ENCODE measurements around the gene SAMD3.
"Not testable (repeated sequence)": the region's sequence is repeated elsewhere in the genome, so short reads cannot be mapped to it uniquely, and the experiment has no call there.

The SAMD3 gene, protein sequence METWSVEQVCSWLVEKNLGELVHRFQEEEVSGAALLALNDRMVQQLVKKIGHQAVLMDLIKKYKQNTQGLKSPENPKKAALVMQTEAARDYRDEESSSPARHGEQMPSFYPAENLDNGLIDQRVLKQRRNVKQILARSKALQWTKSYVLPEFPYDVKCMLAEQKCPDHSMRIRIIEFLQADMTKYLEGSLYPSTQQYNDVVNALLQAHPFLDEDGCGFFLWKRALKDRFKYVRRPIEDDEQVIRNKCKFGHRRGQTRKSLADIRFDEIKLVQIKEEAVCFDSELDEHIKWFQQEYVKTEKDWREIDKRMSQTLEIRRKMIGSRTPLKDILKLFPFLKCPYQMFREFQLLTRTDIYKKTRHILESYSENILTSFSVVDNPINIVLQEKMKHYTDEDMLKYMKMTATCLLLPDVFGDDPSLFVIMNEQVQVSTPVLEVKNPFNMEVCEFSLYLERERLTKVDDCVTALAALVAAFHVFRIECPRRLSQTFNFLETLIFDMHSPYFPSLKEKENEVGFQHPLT

DNA sequence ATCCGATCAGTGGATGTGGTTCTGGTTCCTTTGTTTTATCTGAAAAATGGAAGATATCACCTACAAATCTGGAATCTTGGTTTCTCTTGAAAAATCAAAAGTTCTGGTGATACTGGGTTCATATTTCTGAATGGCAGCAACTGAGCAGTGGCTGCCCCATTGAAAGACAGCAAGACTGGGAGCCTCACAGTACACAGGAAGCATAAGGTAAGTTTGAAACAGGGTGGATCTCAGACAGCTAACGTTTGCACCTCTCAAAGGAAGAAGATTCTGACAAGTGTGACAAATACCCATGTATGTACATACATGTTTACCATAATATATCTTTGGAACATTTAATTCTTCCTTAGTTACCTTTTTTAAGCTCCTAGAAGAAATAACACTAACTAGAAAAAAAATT lies at the start of gene SAMD3:
TSS of gene SAMD3 (minus strand) at position 177 of the 400 bp plus-strand sequence. CDS start 7,678 bp downstream, outside the sequence.
- FAIRE-seq = no peak

DNA sequence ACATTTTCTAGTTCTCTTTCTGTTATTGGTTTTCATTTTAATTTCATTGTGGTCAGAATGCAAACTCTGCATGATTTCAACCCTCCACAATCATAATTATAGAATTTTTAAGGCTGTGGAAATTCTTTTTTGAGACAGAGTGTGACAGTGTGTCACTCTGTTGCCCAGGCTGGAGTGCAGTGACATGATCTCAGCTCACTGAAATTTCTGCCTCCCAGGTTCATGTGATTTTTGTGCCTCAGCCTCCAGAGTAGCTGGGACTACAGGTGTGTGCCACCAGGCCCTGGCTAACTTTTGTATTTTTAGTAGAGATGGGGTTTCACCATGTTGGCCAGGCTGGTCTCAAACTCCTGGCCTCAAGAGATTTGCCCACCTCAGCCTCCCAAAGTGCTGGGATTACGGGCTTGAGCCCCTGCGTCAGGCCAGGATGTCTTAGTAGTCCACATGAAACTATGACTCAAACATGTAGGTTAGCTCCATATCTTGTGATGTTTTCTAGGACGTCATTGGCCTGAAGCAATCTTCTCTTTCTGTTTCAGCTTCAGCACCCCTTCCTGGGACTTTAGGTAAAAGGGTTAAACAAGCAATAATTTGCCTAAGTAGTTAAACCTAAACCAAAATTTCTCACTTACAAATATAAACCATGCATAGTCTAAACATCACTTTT lies 47.4 kb upstream of the SAMD3 start:
- FAIRE-seq = no peak

DNA sequence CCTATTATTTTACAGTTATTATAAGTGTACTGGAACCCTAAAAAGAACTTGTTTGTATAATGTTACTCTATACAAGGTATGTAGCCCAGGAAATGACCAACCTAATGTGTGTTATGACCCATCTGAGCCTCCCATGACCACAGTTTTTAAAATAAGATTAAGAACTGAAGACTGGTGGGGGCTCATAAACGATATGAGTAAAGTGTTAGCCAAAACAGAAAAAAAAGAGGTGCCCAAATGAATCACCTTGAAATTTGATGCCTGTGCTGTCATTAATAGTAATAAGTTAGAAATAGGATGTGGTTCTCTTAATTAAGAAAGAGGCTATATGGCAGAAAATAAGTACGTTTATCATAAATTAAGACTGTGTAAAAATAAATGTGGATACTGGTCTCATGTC lies 42.8 kb upstream of the SAMD3 start:
- FAIRE-seq = not testable (repeated sequence)

DNA sequence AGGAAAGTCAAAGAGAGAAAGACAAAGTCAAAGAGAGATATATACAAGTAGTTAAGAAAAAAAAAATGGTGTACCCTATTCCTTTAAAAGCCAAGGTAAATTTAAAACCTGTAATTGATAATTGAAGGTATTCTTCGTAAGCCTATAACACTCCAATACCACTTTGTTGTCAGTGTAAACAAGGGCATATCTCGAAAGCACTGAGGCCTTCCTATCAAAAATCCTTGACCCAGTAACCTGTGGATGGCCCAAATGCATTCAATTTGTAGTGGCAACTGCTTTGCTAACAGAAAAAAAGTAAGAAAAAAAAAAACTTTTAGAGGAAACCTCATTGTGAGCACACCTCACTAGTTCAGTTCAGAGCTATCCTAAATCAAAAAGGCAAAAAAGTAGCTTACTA lies 39.3 kb upstream of the SAMD3 start:
- FAIRE-seq = no peak

DNA sequence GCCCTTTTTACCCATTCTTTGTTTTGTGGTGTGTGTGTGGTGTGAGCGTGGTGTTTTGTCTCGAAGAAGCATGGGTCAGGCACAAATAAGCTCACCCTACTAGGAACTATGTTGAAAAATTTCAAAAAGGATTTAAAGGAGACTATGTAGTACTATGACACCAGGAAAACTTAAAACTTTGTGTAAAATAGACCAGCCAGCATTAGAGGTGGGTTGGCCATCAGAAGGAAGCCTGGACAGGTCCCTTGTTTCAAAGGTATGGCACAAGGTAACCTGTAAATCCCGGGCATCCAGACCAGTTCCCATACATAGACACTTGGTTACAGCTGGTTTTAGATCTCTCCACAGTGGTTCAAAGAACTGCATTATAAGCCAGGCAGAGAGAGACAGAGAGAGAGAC lies 38.8 kb upstream of the SAMD3 start:
- FAIRE-seq = not testable (repeated sequence)

DNA sequence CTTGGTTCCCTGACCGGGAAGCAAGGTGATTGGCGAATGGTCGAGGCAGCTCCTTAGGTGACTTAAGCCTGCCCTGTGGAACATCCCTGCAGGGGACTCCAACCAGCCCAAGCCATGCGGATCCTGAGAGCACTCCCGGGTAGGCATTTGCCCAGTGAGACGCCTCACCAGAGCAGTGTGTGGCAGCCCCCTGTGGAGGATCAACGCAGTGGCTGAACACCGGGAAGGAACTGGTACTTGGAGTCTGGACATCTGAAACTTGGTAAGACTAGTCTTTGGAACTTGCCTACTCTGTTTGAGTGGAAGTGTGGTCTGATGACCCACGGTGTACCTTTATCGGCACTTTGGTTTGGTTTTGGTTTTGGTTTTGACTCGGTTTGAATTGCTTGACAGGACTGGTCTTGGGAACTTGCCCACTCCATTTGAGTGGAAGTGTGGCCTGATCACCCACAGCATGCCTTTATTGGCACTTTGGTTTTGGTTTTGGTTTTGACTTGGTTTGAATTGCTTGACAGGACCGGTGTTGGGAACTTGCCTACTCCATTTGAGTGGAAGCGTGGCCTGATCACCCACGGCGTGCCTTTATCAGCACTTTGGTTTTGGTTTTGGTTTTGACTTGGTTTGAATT lies 38.0 kb upstream of the SAMD3 start:
- FAIRE-seq = not testable (repeated sequence)

DNA sequence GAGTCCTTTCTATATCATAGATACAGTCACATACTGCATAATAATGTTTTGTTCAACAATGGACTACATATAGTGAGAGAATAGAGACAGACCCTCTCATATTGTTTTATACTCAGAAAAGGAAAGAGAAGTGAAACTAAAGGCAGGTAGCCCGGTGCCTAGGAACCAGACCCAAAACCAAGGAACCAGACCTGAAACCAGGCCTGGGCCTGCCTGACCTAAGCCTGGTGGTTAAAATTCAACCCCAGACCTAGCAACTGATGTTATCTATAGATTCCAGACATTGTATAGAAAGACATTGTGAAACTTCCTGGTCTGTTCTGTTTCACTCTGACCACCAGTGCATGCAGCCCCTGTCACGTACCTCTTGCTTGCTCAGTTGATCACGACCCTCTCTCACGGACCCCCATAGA lies 37.3 kb upstream of the SAMD3 start:
- FAIRE-seq = not testable (repeated sequence)

DNA sequence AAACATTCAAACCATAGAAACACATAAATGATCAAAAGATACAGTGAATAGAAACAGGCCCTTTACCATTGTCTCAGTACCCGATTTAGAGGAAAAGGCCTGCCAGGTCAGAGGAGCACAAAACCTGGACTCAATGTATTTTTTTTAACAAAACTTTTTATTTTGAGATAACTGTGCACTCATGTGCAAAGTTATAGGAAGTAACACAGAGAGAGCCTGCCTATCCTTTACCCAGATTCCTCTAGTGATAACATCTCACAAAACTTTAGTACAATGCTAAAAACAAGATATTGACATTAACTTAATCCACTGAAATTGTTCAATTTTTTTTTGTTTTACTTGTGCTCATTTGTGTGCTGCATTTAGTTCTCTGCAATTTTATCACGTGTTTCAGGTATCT lies 36.8 kb upstream of the SAMD3 start:
- no peak for FAIRE-seq

DNA sequence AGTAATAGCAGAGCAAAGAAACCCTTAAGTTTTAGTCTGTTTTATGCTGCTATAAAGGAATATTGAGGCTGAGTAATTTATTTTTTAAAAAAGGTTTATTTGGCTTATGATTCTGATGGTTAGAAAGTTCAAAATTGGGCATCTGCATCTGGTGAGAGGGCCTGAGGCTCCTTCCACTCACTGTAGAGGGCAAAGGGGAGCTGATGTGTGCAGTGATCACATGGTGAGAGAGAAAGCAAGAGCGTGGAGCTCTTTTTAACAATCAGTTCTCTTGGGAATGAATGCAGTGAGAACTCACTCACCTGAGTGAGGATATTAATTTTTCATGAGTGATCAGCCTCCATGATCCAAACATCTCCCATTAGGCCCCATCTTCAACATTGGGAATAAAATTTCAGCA lies 36.4 kb upstream of the SAMD3 start:
- no peak for FAIRE-seq

DNA sequence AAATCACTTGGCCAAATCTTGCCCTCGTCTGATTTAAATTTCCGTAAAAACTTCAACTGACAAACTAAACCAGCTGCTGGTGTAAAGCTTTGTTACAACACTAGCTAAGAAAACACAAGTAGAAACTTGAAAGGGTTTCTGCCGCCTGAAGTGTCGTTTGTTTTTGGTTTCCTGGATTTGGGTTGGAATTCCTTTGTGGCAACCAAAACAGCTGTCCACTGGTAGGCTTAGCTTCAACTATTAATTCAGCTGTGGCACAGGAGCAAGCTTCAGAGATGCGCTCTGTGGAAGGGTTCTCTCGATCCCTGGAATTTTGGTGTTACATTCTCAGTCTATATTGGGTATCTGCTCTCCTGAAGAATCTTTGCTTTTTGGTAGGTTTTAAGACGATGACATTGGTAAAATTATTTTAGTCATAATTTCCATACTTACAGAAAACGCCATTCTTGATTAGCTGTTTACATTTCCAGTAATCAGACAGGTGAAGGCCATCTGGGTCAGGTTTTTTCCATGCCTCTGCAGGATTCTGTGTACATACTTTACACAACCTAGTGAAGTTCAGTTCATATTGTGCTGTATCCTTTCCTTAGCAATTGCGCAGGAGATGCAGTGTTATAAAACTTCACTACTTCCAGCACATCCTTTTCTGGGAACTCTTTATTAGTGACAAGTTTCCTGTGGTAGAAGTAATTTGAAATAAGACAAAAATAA lies 29.9 kb upstream of the SAMD3 start:
- FAIRE-seq = no peak

DNA sequence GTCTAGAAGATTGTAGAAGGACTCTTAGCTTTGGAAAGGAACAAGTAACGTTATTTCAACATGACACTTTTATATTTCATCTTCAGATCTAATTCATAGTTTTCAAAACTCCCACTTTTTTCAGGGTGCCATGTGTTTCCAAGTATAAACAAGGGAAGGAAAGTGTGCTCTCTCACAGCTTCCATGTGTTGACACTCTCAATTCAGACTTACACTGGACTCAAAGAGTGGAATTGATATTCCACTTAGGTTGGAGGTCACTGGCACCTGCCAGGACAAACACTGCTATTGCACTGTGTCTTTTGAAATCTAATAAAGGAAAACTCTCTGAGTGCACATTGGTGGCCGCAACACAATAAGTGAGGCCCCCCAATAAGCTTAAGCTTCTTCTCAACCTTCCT lies 22.5 kb upstream of the SAMD3 start:
- no peak for FAIRE-seq

DNA sequence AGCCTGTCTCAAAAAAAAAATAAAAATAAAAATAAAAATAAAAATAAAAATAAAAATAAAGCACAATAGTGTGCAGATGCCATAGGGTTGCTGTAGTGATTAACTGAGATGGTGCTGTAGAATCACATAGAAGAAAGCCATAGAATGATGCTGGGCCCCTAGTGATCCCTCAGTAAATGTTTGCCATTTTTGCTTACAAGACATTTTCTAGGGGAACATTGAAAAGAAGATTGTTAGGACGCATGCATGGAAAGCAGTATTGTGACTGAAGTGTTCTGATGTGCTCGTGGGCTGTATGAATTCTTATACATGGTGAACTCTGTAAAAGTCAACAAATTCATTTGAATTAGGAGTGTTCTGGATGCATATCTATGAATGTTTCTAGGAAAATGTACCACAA lies 22.0 kb upstream of the SAMD3 start:
- FAIRE-seq = no peak

DNA sequence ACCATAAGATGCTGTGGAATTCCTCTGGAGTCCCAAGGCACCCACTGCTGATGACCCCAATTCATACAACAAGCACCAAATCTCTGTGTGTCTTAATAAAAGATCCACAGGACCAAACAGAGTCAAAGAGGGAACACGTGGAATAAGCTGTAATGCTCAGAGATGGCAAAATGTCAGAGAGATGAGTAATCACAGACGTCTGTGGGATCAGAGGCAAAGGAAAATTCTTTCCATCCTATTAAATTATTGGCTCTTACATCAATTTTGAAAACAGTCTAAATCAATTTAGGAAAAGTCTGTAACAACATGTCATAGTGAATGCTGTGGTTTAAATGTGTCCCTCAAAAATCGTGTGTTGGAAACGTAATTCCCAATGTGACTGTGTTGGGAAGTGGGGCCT lies 17.5 kb upstream of the SAMD3 start:
- no peak for FAIRE-seq

DNA sequence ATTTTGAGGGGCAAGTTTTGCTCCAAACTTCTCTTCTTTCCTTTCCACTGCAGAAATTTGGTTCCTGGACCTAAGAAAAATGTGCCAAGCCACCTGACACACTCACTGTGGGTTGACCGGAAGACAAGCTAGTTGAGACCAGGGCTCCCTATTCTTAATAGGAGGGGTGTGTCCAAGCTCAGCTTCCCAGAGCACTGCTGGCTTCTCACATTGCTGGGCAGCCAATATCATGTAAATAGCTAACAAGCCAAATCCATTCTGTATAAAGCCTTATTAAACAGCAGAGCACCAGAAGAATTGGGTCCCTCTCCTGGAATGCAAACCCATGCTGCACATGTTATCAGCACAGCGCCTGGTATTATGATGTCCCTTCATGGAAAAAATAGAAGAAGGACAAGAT lies 17.0 kb upstream of the SAMD3 start:
- no peak for FAIRE-seq

DNA sequence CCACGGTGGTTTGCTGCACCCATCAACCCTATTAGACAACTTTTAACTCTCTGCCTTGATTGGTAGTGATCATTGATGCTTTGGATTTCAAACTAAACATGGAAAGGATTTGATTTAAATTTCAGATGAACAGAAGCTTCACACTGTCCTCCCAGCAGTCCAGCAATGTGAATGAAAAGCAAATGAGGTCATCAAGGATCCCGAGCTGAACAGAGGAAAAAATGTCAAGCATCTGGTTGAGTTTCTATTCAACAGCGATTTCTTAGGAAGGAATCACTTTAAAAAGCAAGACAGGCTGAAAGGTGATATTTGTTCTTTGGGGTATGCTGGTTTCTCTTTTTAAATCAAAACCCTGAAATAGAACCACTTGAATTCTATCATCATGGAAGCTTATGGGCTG lies 10.6 kb upstream of the SAMD3 start:
- no peak for FAIRE-seq

DNA sequence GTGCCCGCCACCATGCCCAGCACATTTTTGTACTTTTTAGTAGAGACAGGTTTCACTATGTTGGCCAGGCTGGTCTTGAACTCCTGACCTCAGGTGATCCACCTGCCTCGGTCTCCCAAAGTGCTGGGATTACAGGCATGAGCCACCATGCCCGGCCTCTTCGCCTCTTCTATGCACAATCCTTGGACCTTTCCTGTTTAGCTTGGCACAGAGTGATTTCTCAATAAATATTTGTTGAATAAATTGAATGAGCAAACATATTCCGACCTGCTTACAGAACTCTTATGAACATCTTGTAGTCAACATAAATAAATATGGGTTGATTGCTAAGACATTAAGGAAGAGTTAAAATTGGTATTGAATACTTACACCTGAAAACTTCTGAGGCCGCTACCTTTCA lies 7.8 kb upstream of the SAMD3 start:
- FAIRE-seq = not testable (repeated sequence)

DNA sequence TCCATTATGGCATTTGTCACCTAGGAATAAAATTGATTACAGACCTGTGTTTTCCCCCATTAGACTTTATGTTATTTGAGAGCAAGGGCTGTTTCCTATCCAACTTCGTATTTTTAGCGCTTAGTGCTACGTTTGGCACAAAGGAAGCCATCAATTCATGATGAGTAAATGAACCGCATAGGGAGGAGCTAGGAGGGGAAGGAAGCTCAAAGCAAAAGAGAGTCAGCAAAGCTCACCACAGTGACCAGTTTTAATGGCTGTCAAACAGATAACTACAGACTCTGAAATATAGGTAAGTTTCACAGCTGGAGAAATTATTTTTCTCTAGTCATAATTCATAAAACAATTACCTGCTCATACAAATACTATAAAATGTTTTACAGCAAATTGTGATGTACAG lies 6.9 kb upstream of the SAMD3 start:
- no peak for FAIRE-seq

DNA sequence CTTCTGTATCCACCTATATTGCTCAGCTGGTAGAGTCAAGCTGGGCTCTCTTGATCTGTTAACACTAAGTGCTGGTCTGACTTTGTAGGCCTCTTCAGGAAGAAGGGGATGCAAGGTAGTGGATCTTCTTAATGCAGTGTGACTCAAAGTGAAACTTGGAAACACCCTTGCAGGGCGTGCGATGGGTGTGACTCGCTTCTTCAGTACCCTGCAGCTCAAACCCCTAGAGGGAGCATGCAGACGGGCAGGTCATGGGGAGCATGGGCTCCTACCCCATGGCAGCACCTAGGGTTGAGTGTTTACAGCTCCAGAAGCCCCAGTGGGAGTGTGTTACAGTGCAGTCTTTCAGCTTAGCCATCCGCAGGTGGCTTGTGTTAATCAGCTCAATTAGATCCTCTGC lies 757 bp upstream of the SAMD3 start:
- no peak for FAIRE-seq

DNA sequence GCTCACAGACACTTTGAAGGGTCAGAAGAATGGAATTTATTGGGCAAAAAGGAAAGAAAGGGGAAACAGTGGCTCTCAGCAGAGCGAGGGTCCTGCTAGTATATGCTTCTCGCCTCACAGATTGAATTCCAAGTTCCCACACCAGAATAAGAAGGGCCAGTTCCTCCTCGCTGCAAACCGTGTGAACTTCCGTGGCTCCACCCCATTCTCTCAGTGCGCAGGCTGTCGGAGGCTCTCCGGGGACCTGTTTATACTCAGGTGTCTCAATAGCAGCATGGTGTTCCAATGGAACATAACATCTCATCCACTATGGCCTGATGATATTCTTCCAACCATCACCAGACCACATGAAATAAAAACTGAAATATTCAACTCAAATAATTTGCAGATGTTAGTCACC lies 4.6 kb downstream of the SAMD3 start:
- no peak for FAIRE-seq

DNA sequence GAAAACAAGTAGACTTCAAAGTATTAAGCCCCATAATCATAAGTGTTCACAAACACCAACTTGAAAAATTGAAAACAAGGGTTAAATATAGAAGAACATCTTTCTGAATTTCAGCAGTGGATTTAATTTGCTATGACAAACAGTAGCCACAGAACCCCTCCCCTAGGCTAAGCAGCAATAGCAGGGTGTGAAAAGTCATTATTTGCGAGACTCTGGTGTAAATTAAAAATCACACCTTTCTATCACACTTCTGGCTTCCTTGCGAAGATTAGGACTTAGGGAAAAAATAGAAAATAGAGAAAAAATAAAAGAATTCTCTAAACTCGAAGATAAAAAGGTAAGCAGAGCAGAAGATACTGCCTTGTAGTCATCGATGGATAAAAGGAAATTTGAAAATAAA lies 6.1 kb downstream of the SAMD3 start:
- FAIRE-seq = no peak

DNA sequence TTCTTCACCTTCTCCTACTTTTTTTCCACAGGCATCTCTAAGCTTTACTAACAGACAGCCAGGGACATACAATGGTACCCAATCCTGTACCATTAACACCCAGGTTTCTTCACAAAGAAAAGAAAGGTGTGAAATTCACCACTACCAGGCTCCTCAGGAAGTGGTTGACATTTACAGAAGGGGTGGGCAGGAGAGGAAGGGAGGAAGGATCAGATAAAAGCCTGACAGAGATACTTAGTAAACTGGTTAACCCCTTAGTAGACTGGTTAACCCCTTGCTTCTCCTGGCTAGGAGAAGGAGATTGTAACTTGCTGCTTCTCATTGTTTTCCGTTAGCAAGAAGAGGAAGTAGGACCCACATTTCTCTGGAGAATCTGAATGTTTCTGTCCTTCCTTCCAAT lies 7.2 kb downstream of the SAMD3 start:
- FAIRE-seq = no peak

DNA sequence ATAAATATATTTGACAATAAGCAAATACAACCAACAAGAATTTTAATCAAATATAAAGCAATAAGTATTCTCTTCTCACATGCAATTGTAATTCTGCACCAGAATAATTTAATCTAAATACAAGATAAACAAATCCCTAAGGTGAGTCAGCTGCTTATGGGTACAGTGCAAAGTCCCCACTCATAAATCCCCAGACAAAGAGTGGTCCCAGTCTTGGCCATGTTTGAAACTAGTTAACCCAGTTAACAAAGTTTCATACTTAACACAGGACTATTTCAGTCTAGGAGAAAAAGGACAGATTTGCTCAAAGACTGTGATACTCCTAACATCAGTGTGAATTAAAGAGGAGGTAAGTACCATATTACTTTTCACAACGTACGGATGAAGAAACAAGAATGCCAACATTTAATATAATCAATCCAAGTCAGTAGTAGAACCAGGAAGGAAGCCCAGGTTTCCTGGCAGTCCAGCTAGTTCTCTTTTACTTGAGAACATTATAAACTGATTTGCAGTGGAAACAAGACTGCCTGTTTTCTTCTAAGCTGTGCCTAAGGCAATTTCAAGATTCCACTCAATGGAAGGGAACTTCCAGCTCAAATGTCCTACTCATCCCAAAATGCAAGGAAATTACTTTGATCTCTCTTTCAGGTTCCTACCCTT lies 10.4 kb downstream of the SAMD3 start:
- FAIRE-seq = no peak

DNA sequence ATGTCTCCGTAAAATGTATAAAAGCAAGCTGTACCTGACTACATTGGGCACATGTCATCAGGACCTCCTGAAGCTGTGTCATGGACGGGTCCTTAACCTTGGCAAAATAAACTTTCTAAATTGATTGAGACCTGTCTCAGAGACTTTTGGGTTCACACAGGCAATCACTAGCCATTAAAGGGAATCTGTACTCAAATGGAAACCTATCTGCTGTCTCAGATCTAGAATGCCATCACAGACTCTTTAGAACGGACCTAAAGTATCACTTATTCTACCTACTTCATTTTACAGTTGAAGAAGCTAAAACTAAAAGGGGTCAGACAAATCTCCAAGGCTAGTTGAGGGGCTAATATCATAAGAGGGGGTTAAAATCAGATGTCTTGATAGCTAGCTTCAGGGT lies 11.1 kb downstream of the SAMD3 start:
- FAIRE-seq = no peak

All from colon (tissue), 2 donors.